Measurements from ENCODE around the gene HCFC1.
A peak's percentile ranks its signal among the peaks of the same experiment; 100 is the strongest.

Gene HCFC1

GRCh38 chrX:153954558-153955227 is 16.9 kb downstream of the HCFC1 start:
- Histone ChIP-seq H3K27ac (no peak overlapping the region), H3K36me3 (replicated peaks) (peaks cover 83% of the 10 kb centered on the region), H3K27me3 (replicated peaks) (no peaks in the 10 kb centered on the region), H3K4me3 (ENCODE audit: low read depth, low read length) (no peak overlapping the region)
- DNase-seq = no peak
- in situ Hi-C loops (cut with HindIII; ENCODE audit: low pct_ligation_motif_present, low sequenced_read_pairs) = no loop called here
- no peak for TF ChIP-seq CTCF (IDR thresholded peaks at IDR 0.05; ENCODE audit: low read depth, low read length, missing control alignments)

- DNase-seq = no peak
- H3K36me3 ChIP-seq (replicated peaks) = peaks cover 78% of the 10 kb centered on the region
- in situ Hi-C loops (cut with HindIII; ENCODE audit: low pct_ligation_motif_present, low sequenced_read_pairs) = no loop called here
- H3K4me3 ChIP-seq (ENCODE audit: low read depth, low read length) = no peak overlapping the region
- no peaks in the 10 kb centered on the region for H3K27me3 ChIP-seq (replicated peaks)
- H3K27ac ChIP-seq = no peak overlapping the region
- peak; percentile 29 for TF ChIP-seq CTCF (IDR thresholded peaks at IDR 0.05; ENCODE audit: low read depth, low read length, missing control alignments)
Observed at GRCh38 chrX:153953892-153954557, 17.6 kb downstream of the HCFC1 start.

GRCh38 chrX:153953342-153953830 is 18.2 kb downstream of the HCFC1 start:
- peak overlapping the region; percentile 45 for H3K27ac ChIP-seq
- H3K36me3 ChIP-seq (replicated peaks) = peaks cover 77% of the 10 kb centered on the region
- peak; percentile 51 for DNase-seq
- no peaks in the 10 kb centered on the region for H3K27me3 ChIP-seq (replicated peaks)
- H3K4me3 ChIP-seq (ENCODE audit: low read depth, low read length) = no peak overlapping the region
- peak; percentile 95 for TF ChIP-seq CTCF (IDR thresholded peaks at IDR 0.05; ENCODE audit: low read depth, low read length, missing control alignments)
- in situ Hi-C loops (cut with HindIII; ENCODE audit: low pct_ligation_motif_present, low sequenced_read_pairs) = no loop called here

- TF ChIP-seq CTCF (IDR thresholded peaks at IDR 0.05; ENCODE audit: low read depth, low read length, missing control alignments) = no peak
- no peak overlapping the region for H3K27ac ChIP-seq
- no peaks in the 10 kb centered on the region for H3K27me3 ChIP-seq (replicated peaks)
- H3K4me3 ChIP-seq (ENCODE audit: low read depth, low read length) = no peak overlapping the region
- peaks cover 68% of the 10 kb centered on the region for H3K36me3 ChIP-seq (replicated peaks)
- no peak for DNase-seq
- in situ Hi-C loops (cut with HindIII; ENCODE audit: low pct_ligation_motif_present, low sequenced_read_pairs) = no loop called here
Observed at GRCh38 chrX:153952373-153953026, 19.1 kb downstream of the HCFC1 start.

GRCh38 chrX:153951683-153952372 is 19.8 kb downstream of the HCFC1 start:
- H3K27ac ChIP-seq = no peak overlapping the region
- in situ Hi-C loops (cut with HindIII; ENCODE audit: low pct_ligation_motif_present, low sequenced_read_pairs) = no loop called here
- TF ChIP-seq CTCF (IDR thresholded peaks at IDR 0.05; ENCODE audit: low read depth, low read length, missing control alignments) = no peak
- H3K36me3 ChIP-seq (replicated peaks) = peaks cover 65% of the 10 kb centered on the region
- no peak overlapping the region for H3K4me3 ChIP-seq (ENCODE audit: low read depth, low read length)
- DNase-seq = no peak
- H3K27me3 ChIP-seq (replicated peaks) = no peaks in the 10 kb centered on the region
